H1 (cell line): ENCODE results near the gene KLHL29. TPM values are rescaled to one million over a fixed set of nuclear protein-coding genes. Genes with fewer than 3 reads are reported as not detected.

Experiments used
- CTCF ChIA-PET: fragments of 300-600 bp; sonication (Branson Sonifier 250); formaldehyde crosslinking; loops from one replicate; lab custom pipeline; 2021; ENCODE audit not compliant: partially characterized antibody; lab: Charles Lee
- POLR2A ChIA-PET: fragments of 300-600 bp; sonication (Branson Sonifier 250); formaldehyde crosslinking; loops from one replicate; lab custom pipeline; 2021; ENCODE audit warnings: inconsistent platforms; ENCODE audit not compliant: partially characterized antibody; lab: Charles Lee
- DNase-seq, 2 experiments: peaks; one replicate each; pipeline versions ENCODE4 v3.0.0 to v3.0.0-alpha.2; 2010 to 2022; ENCODE audit warnings: low spot score in 2 of 2, low read depth in 1 of 2, mixed read lengths in 1 of 2
- FAIRE-seq: peaks from 2 replicates; lab custom pipeline; 2011; peaks lifted over from hg19 to GRCh38; lab: Jason Lieb, UNC
- H2AFZ ChIP-seq: 2 replicates; pipeline ENCODE4 v1.8.1; 2012; ENCODE audit warnings: low read length, inconsistent platforms
- H2AK5ac ChIP-seq: 2 replicates; pipeline ENCODE4 v1.6.1; 2013; ENCODE audit warnings: low read depth, low read length
- H2BK120ac ChIP-seq: replicated peaks from 2 replicates; pipeline ENCODE3; 2013; ENCODE audit warnings: low read depth, low read length, inconsistent platforms
- H2BK12ac ChIP-seq: 2 replicates; pipeline ENCODE4 v1.6.1; 2013; ENCODE audit warnings: low read depth, low read length
- H2BK15ac ChIP-seq: 2 replicates; pipeline ENCODE4 v1.6.1; 2013; ENCODE audit warnings: low read length
- H2BK20ac ChIP-seq: 2 replicates; pipeline ENCODE4 v1.6.1; 2013; ENCODE audit warnings: low read length
- H2BK5ac ChIP-seq: 2 replicates; pipeline ENCODE4 v1.6.1; 2013; ENCODE audit warnings: low read depth, low read length
- H3K14ac ChIP-seq: 2 replicates; pipeline ENCODE4 v1.6.1; 2013; ENCODE audit warnings: inconsistent platforms; ENCODE audit not compliant: insufficient read length
- H3K18ac ChIP-seq: 2 replicates; pipeline ENCODE4 v1.6.1; 2013; ENCODE audit warnings: low read length; ENCODE audit errors: extremely low read depth
- H3K23ac ChIP-seq: 2 replicates; pipeline ENCODE4 v1.6.1; 2013; ENCODE audit warnings: inconsistent platforms; ENCODE audit not compliant: insufficient read length
- H3K23me2 ChIP-seq: 2 replicates; pipeline ENCODE4 v1.6.1; 2013; ENCODE audit warnings: low read depth, low read length
- H3K27ac ChIP-seq: 2 replicates; pipeline ENCODE4 v1.6.1; 2011; ENCODE audit warnings: low read depth, low read length, inconsistent platforms
- H3K27me3 ChIP-seq, 4 experiments: replicated peaks in 1 of 4; 1 replicate in 1 of 4; 2 replicates in 3 of 4; pipeline versions ENCODE4 v1.6.1 to v1.8.1; 2011 to 2013; ENCODE audit warnings: low read length in 3 of 4, mild to moderate bottlenecking in 3 of 4, inconsistent platforms in 2 of 4, mixed read lengths in 2 of 4, moderate library complexity in 1 of 4; ENCODE audit not compliant: control insufficient read depth in 3 of 4, insufficient read depth in 3 of 4; ENCODE audit errors: extremely low read depth in 1 of 4
- H3K36me3 ChIP-seq, 4 experiments: 2 replicates each; pipeline versions ENCODE4 v1.6.1 to v1.8.1; 2011 to 2013; ENCODE audit warnings: mild to moderate bottlenecking in 4 of 4, low read length in 3 of 4, moderate library complexity in 2 of 4, control low read depth in 1 of 4, inconsistent platforms in 1 of 4; ENCODE audit not compliant: insufficient read depth in 4 of 4, control insufficient read depth in 2 of 4
- H3K4ac ChIP-seq: replicated peaks from 2 replicates; pipeline ENCODE3; 2013; ENCODE audit warnings: low read length, low read depth, mixed read lengths, inconsistent platforms; ENCODE audit not compliant: insufficient read length
- H3K4me1 ChIP-seq, 4 experiments: replicated peaks in 1 of 4; 1 replicate in 1 of 4; 2 replicates in 3 of 4; pipeline versions ENCODE4 v1.6.1 to v1.8.1; 2011 to 2013; ENCODE audit warnings: low read length in 3 of 4, inconsistent platforms in 2 of 4, mixed read lengths in 1 of 4; ENCODE audit not compliant: insufficient read depth in 4 of 4, control insufficient read depth in 3 of 4
- H3K4me2 ChIP-seq, 2 experiments: 2 replicates each; pipeline versions ENCODE4 v1.6.1 to v1.8.1; 2011 to 2013; ENCODE audit warnings: low read depth in 2 of 2, low read length in 2 of 2, control low read depth in 1 of 2, inconsistent platforms in 1 of 2, mild to moderate bottlenecking in 1 of 2; ENCODE audit not compliant: insufficient read depth in 1 of 2
- H3K4me3 ChIP-seq, 4 experiments: fragments of 200-600, 300-600 bp in 1 of 4; sonication (generic), shearing (Covaris generic), sonication (Bioruptor Twin) in 1 of 4; 2 replicates each; pipeline versions ENCODE4 v1.5.1 to v1.8.1; 2011 to 2016; ENCODE audit warnings: low read length in 4 of 4, low read depth in 3 of 4, control low read depth in 2 of 4, inconsistent platforms in 2 of 4, mild to moderate bottlenecking in 2 of 4, mixed read lengths in 1 of 4, moderate library complexity in 1 of 4; ENCODE audit not compliant: insufficient read depth in 2 of 4; ENCODE audit errors: extremely low read depth in 1 of 4
- H3K56ac ChIP-seq: replicated peaks from 2 replicates; pipeline ENCODE3; 2013; ENCODE audit warnings: low read depth, mild to moderate bottlenecking, mixed read lengths, low read length, inconsistent platforms; ENCODE audit not compliant: insufficient read length
- H3K79me1 ChIP-seq: 2 replicates; pipeline ENCODE4 v1.6.1; 2013; ENCODE audit warnings: low read depth, low read length, control low read depth
- H3K79me2 ChIP-seq, 2 experiments: 2 replicates each; pipeline versions ENCODE4 v1.6.1 to v1.8.1; 2012 to 2013; ENCODE audit warnings: low read length in 2 of 2, mild to moderate bottlenecking in 2 of 2, inconsistent platforms in 1 of 2; ENCODE audit not compliant: insufficient read depth in 2 of 2, control insufficient read depth in 1 of 2
- H3K9ac ChIP-seq, 4 experiments: replicated peaks in 1 of 4; 1 replicate in 1 of 4; 2 replicates in 3 of 4; pipeline versions ENCODE4 v1.6.1 to v1.8.1; 2011 to 2013; ENCODE audit warnings: low read depth in 3 of 4, low read length in 3 of 4, control low read depth in 2 of 4, mild to moderate bottlenecking in 2 of 4, moderate library complexity in 2 of 4, inconsistent platforms in 1 of 4; ENCODE audit errors: extremely low read depth in 1 of 4
- H3K9me3 ChIP-seq, 2 experiments: 2 replicates each; pipeline versions ENCODE4 v1.6.1 to v1.8.1; 2012 to 2013; ENCODE audit warnings: mild to moderate bottlenecking in 2 of 2, moderate library complexity in 2 of 2, control low read depth in 1 of 2, inconsistent platforms in 1 of 2, low read depth in 1 of 2, low read length in 1 of 2, mixed read lengths in 1 of 2; ENCODE audit not compliant: insufficient read depth in 2 of 2
- H4K20me1 ChIP-seq, 2 experiments: replicated peaks in 1 of 2; 2 replicates each; pipeline versions ENCODE3 to v1.8.1; 2011 to 2013; ENCODE audit warnings: inconsistent platforms in 2 of 2, low read length in 2 of 2, mild to moderate bottlenecking in 1 of 2; ENCODE audit not compliant: insufficient read depth in 2 of 2, control insufficient read depth in 1 of 2
- H4K5ac ChIP-seq: 2 replicates; pipeline ENCODE4 v1.6.1; 2013; ENCODE audit warnings: low read length, low read depth, mixed read lengths, inconsistent platforms; ENCODE audit not compliant: insufficient read length
- H4K8ac ChIP-seq: 2 replicates; pipeline ENCODE4 v1.8.0; 2013; ENCODE audit warnings: mild to moderate bottlenecking, moderate library complexity, low read length, inconsistent platforms; ENCODE audit not compliant: insufficient read depth; ENCODE audit errors: extremely low read depth
- H4K91ac ChIP-seq: replicated peaks from 2 replicates; pipeline ENCODE3; 2013; ENCODE audit warnings: low read length, mixed read lengths, inconsistent platforms; ENCODE audit not compliant: insufficient read length
- BCL11A ChIP-seq, 2 experiments: IDR thresholded peaks; one replicate each; pipeline ENCODE4 v1.6.1; 2011; ENCODE audit warnings: low read depth in 2 of 2, low read length in 2 of 2, mild to moderate bottlenecking in 2 of 2
- CTCF ChIP-seq, 3 experiments: IDR thresholded peaks; 1 replicate in 2 of 3; 2 replicates in 1 of 3; pipeline versions ENCODE4 v1.5.1 to v1.6.1; 2011; ENCODE audit warnings: low read length in 3 of 3, mild to moderate bottlenecking in 3 of 3, inconsistent platforms in 2 of 3, low read depth in 1 of 3, moderate library complexity in 1 of 3; ENCODE audit not compliant: insufficient read depth in 1 of 3; ENCODE audit errors: control extremely low read depth in 1 of 3
- E2F6 ChIP-seq: IDR thresholded peaks from 2 replicates; pipeline ENCODE4 v1.6.1; 2012; ENCODE audit warnings: inconsistent platforms
- EP300 ChIP-seq, 2 experiments: IDR thresholded peaks; 1 replicate in 1 of 2; 2 replicates in 1 of 2; pipeline ENCODE4 v1.6.1; 2011 to 2012; ENCODE audit warnings: low read depth in 2 of 2, low read length in 2 of 2, mild to moderate bottlenecking in 2 of 2, borderline replicate concordance in 1 of 2, inconsistent platforms in 1 of 2, moderate library complexity in 1 of 2
- FOSL1 ChIP-seq: IDR thresholded peaks from 2 replicates; pipeline ENCODE4 v1.6.1; 2011; ENCODE audit warnings: mild to moderate bottlenecking, low read depth, low read length, moderate library complexity; ENCODE audit not compliant: insufficient read depth
- GABPA ChIP-seq: IDR thresholded peaks from 2 replicates; pipeline ENCODE4 v1.6.1; 2011; ENCODE audit warnings: mild to moderate bottlenecking, low read length, moderate library complexity, borderline replicate concordance; ENCODE audit not compliant: insufficient read depth
- RXRA ChIP-seq: IDR thresholded peaks from 2 replicates; pipeline ENCODE4 v1.6.1; 2011; ENCODE audit warnings: low read depth, mild to moderate bottlenecking, low read length, moderate library complexity; ENCODE audit not compliant: insufficient read depth
- SIN3A ChIP-seq, 2 experiments: IDR thresholded peaks in 1 of 2; conservative IDR thresholded peaks in 1 of 2; 2 replicates each; pipeline ENCODE4 v1.6.1; 2011 to 2012; ENCODE audit warnings: low read length in 2 of 2, improper control_type of control experiment in 1 of 2, low read depth in 1 of 2, mild to moderate bottlenecking in 1 of 2
- WGBS, 2 experiments: shearing (Covaris generic) in 1 of 2; methylation state at CpG; one replicate each; pipeline versions ENCODE4 v1.1.6 to v1.1.7; 2013 to 2015; ENCODE audit warnings: low lambda C conversion rate in 2 of 2, mixed read lengths in 2 of 2, inconsistent platforms in 1 of 2, low coverage in 1 of 2, missing lambda C conversion rate in 1 of 2; ENCODE audit not compliant: insufficient replicate concordance in 2 of 2, insufficient coverage in 1 of 2, insufficient read length in 1 of 2; ENCODE audit errors: extremely low coverage in 1 of 2, missing lambda C conversion rate in 1 of 2; 5-methylcytosine and 5-hydroxymethylcytosine counted together
- polyA plus RNA-seq, 7 experiments: library from polyadenylated mRNA; depleted of rRNA in 3 of 7; stranded (reverse) in 5 of 7; unstranded in 2 of 7; fragments of >200 nt in 5 of 7; fragments of 200-250 nt in 2 of 7; gene quantifications; 1 replicate in 5 of 7; 2 replicates in 1 of 7; 4 replicates in 1 of 7; pipeline versions ENCODE4 v1.2.1 to v1.2.3, GENCODE V29; 2011 to 2013; ENCODE audit warnings: missing spikeins in 2 of 7, mixed read lengths in 2 of 7
- total RNA-seq: library from RNA; stranded (reverse); fragmentation: NEBNext Ultra II Directional; extraction: Animal tissue kit (Norgen Biotek cat#: 25700); gene quantifications from 2 replicates; pipeline ENCODE4 v1.2.1, GENCODE V29; 2021

KLHL29 gene
- total and polyA plus RNA-seq, 2 of the 8 experiments (the other 6 are each of a cell fraction or from before 2014, with no cell fraction given), result 1.1 to 4.7 TPM

GRCh38 chr2:23350792-23351355 is 34.1 kb upstream of the KLHL29 start:
- no peaks in the 10 kb centered on the region for H3K23me2 ChIP-seq
- H3K4me1 ChIP-seq, result peaks cover 0 to 5% (median 3%) of the 10 kb centered on the region in 4 experiments; a peak in 5 of 7 replicates
- CTCF ChIA-PET, result interaction anchor here (0.6 to 3.3 kb wide), 28 partner anchors 11 to 423 kb away, joined by 3 to 14 read pairs (median 4); no protein-coding TSS in a partner anchor
- no peak overlapping the region for H3K23ac ChIP-seq
- H3K56ac ChIP-seq, result peak overlapping the region; percentile 19
- H3K9me3 ChIP-seq, result no peaks in the 10 kb centered on the region
- 0 out of 2 replicates have a peak overlapping the region, but pooled peaks have one; percentile 90 for H4K8ac ChIP-seq
- POLR2A ChIA-PET, result interaction anchor here (1.4 kb wide), 1 partner anchor 21 kb away, joined by 4 read pairs; no protein-coding TSS in a partner anchor
- no peak overlapping the region for H2BK15ac ChIP-seq
- H2AK5ac ChIP-seq, result no peak overlapping the region
- H3K9ac ChIP-seq, result no peak overlapping the region
- H2AFZ ChIP-seq, result peak overlapping the region; percentile 98
- H3K4me2 ChIP-seq, result no peak overlapping the region
- H3K18ac ChIP-seq, result no peak overlapping the region
- H3K4ac ChIP-seq, result no peak overlapping the region
- H3K27ac ChIP-seq, result no peak overlapping the region
- DNase-seq (no peak), FAIRE-seq (no peak)
- H3K4me3 ChIP-seq, result no peak overlapping the region
- H3K14ac ChIP-seq, result no peak overlapping the region
- H4K91ac ChIP-seq, result peak overlapping the region; percentile 10
- no peaks in the 10 kb centered on the region for H3K79me1 ChIP-seq
- no peak overlapping the region; the same call in 1 of the 2 replicates for H2BK5ac ChIP-seq
- peaks cover 0 to 14% (median 8%) of the 10 kb centered on the region in 4 experiments; a peak in 5 of 7 replicates for H3K27me3 ChIP-seq
- no peak overlapping the region for H2BK120ac ChIP-seq
- H2BK20ac ChIP-seq, result no peak overlapping the region; the same call in 1 of the 2 replicates
- WGBS, 2 experiments, result 98% methylated on average over 7 of the region's 8 CpGs; no CpG with 5 or more reads in 1 of the 2 experiments
- no peaks in the 10 kb centered on the region for H3K79me2 ChIP-seq
- H4K20me1 ChIP-seq, result no peaks in the 10 kb centered on the region
- H4K5ac ChIP-seq, result no peak overlapping the region
- no peaks in the 10 kb centered on the region for H3K36me3 ChIP-seq
- H2BK12ac ChIP-seq, result no peak overlapping the region
- TF ChIP-seq BCL11A (IDR thresholded peaks at IDR 0.05; ENCODE audit: low read depth in 2 of 2, low read length in 2 of 2) (no peak), RXRA (no peak), FOSL1 (no peak), SIN3A (conservative IDR thresholded peaks at IDR 0.05 in 1 of 2, IDR thresholded peaks at IDR 0.05 in 1 of 2; ENCODE audit: low read depth in 1 of 2, low read length in 2 of 2) (no peak), CTCF (IDR thresholded peaks at IDR 0.05; ENCODE audit: control extremely low read depth in 1 of 3, insufficient read depth in 1 of 3, low read depth in 1 of 3, low read length in 3 of 3) (no peak), EP300 (IDR thresholded peaks at IDR 0.05; ENCODE audit: borderline replicate concordance in 1 of 2, low read depth in 2 of 2, low read length in 2 of 2) (no peak), GABPA (no peak), E2F6 (no peak)
